WTC11 (cell line): ENCODE measurements around the gene SETD7.

Experiments
- CDX4 ChIP-seq: fragments of 250-450 bp; sonication (Bioruptor Pico); IDR thresholded peaks from 2 replicates; pipeline ENCODE4 v1.9.0; 2021; ENCODE audit warnings: moderate library complexity, mild to moderate bottlenecking, inconsistent platforms, borderline replicate concordance
- CREB1 ChIP-seq: sonication (generic); formaldehyde crosslinking; IDR thresholded peaks from 2 replicates; pipeline ENCODE4 v1.8.0; 2023; ENCODE audit warnings: mild to moderate bottlenecking, missing genetic modification reagents
- CREM ChIP-seq: sonication (generic); formaldehyde crosslinking; IDR thresholded peaks from 2 replicates; pipeline ENCODE4 v1.8.1; 2022; ENCODE audit warnings: mild to moderate bottlenecking, missing genetic modification reagents, moderate library complexity
- ESRRA ChIP-seq: sonication (generic); formaldehyde crosslinking; IDR thresholded peaks from 2 replicates; pipeline ENCODE4 v1.8.1; 2022; ENCODE audit warnings: mild to moderate bottlenecking, missing genetic modification reagents, borderline replicate concordance
- JAZF1 ChIP-seq: fragments of 250-450 bp; sonication (Bioruptor Pico); IDR thresholded peaks from 2 replicates; pipeline ENCODE4 v1.9.0; 2021; ENCODE audit warnings: moderate library complexity, mild to moderate bottlenecking, inconsistent platforms
- KAT7 ChIP-seq: sonication (generic); formaldehyde crosslinking; IDR thresholded peaks from 2 replicates; pipeline ENCODE4 v1.8.1; 2023; ENCODE audit warnings: missing genetic modification reagents, mild to moderate bottlenecking, borderline replicate concordance
- TCF7 ChIP-seq: sonication (generic); formaldehyde crosslinking; IDR thresholded peaks from 2 replicates; pipeline ENCODE4 v1.8.0; 2022; ENCODE audit warnings: mild to moderate bottlenecking, low read depth, missing genetic modification reagents, moderate library complexity
- TEAD1 ChIP-seq: sonication (generic); formaldehyde crosslinking; IDR thresholded peaks from 2 replicates; pipeline ENCODE4 v1.8.0; 2022; ENCODE audit warnings: mild to moderate bottlenecking, missing genetic modification reagents
- TF ChIP-seq, protein P1 (sequence below): fragments of 200-600 bp; IDR thresholded peaks from 2 replicates; pipeline ENCODE4 v1.8.0; 2022; ENCODE audit warnings: antibody characterized with exemption
- TF ChIP-seq, protein P2 (sequence below): sonication (generic); formaldehyde crosslinking; IDR thresholded peaks from 2 replicates; pipeline ENCODE4 v1.8.1; 2023; ENCODE audit warnings: mild to moderate bottlenecking, moderate library complexity, missing genetic modification reagents
- TF ChIP-seq, protein P3 (sequence below): sonication (generic); formaldehyde crosslinking; IDR thresholded peaks from 2 replicates; pipeline ENCODE4 v1.8.1; 2023; ENCODE audit warnings: mild to moderate bottlenecking, missing genetic modification reagents, moderate library complexity

DNA sequence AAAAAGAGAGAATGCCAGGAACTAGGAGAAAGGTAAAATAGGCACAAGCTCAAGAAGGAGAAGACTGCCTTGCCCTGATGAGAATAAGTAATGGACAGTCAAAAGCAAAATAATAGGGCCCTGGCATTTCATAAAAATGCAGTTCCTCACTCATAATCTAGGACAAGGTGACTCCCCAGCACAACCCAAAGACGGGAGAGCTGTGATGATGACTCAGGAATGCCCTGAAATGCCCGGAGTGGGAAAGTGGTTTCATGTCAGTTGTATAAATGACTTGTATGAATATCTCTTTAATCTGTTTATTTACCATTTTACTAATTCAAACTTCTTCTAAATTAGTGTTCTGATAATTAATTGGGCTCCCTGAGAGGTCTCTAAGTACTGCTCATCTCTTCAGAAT is 28.8 kb upstream of the SETD7 start:
- TF ChIP-seq, protein P1, sequence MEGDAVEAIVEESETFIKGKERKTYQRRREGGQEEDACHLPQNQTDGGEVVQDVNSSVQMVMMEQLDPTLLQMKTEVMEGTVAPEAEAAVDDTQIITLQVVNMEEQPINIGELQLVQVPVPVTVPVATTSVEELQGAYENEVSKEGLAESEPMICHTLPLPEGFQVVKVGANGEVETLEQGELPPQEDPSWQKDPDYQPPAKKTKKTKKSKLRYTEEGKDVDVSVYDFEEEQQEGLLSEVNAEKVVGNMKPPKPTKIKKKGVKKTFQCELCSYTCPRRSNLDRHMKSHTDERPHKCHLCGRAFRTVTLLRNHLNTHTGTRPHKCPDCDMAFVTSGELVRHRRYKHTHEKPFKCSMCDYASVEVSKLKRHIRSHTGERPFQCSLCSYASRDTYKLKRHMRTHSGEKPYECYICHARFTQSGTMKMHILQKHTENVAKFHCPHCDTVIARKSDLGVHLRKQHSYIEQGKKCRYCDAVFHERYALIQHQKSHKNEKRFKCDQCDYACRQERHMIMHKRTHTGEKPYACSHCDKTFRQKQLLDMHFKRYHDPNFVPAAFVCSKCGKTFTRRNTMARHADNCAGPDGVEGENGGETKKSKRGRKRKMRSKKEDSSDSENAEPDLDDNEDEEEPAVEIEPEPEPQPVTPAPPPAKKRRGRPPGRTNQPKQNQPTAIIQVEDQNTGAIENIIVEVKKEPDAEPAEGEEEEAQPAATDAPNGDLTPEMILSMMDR: no peak
- TF ChIP-seq, protein P2, sequence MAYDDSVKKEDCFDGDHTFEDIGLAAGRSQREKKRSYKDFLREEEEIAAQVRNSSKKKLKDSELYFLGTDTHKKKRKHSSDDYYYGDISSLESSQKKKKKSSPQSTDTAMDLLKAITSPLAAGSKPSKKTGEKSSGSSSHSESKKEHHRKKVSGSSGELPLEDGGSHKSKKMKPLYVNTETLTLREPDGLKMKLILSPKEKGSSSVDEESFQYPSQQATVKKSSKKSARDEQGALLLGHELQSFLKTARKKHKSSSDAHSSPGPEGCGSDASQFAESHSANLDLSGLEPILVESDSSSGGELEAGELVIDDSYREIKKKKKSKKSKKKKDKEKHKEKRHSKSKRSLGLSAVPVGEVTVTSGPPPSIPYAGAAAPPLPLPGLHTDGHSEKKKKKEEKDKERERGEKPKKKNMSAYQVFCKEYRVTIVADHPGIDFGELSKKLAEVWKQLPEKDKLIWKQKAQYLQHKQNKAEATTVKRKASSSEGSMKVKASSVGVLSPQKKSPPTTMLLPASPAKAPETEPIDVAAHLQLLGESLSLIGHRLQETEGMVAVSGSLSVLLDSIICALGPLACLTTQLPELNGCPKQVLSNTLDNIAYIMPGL: no peak
- TF ChIP-seq KAT7 (CRISPR knock-in tag) (no peak), CREB1 (CRISPR knock-in tag) (no peak), CDX4 (CRISPR knock-in tag) (no peak), TCF7 (no peak), CREM (no peak), JAZF1 (CRISPR knock-in tag) (no peak), TEAD1 (CRISPR knock-in tag) (no peak), ESRRA (CRISPR knock-in tag) (no peak)
- TF ChIP-seq, protein P3, sequence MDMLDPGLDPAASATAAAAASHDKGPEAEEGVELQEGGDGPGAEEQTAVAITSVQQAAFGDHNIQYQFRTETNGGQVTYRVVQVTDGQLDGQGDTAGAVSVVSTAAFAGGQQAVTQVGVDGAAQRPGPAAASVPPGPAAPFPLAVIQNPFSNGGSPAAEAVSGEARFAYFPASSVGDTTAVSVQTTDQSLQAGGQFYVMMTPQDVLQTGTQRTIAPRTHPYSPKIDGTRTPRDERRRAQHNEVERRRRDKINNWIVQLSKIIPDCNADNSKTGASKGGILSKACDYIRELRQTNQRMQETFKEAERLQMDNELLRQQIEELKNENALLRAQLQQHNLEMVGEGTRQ (CRISPR knock-in tag): no peak
